ENCODE results near the gene DDX60.

The DDX60 gene

GRCh38 chr4:168203233-168203911 lies 115.2 kb downstream of the DDX60 start:
- no peak for DNase-seq

GRCh38 chr4:168200685-168201084 lies 117.9 kb downstream of the DDX60 start:
- DNase-seq = no peak

GRCh38 chr4:168199260-168199957 lies 119.1 kb downstream of the DDX60 start:
- no peak for DNase-seq

- DNase-seq = no peak
Observed at GRCh38 chr4:168197926-168198325, 120.6 kb downstream of the DDX60 start.

GRCh38 chr4:168188754-168189153 lies 129.8 kb downstream of the DDX60 start:
- no peak for DNase-seq

- peak in 1 of 2 donors; percentile 18 for DNase-seq
Observed at GRCh38 chr4:168183717-168184571, 134.6 kb downstream of the DDX60 start.

GRCh38 chr4:168177546-168178149 lies 140.9 kb downstream of the DDX60 start:
- DNase-seq = no peak

- DNase-seq = no peak
Observed at GRCh38 chr4:168174308-168174707, 144.2 kb downstream of the DDX60 start.

GRCh38 chr4:168167714-168168284 lies 150.8 kb downstream of the DDX60 start:
- DNase-seq = no peak
